ENCODE results near the gene ZFYVE28.

DNA sequence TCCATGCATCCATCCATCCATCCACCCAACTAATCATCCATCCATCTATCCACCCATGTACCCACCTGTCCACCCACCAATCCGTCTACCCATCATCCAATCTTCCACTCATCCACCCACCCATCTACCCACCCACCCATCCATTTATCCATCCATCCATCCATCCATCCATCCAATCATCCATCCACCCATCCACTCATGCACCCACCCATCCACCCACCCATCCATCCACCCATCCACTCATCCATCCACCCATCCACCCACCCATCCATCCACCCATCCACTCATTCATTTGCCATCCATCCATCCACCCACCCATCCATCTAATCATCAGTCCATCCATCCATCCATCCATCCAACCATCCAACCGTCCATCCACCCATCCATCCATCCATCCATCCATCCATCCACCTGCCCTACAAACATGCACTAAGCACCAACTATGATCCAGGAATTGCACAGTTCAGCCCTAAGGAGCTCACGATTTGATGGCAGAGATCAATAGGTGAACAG lies 135.2 kb downstream of the ZFYVE28 start:
- TF ChIP-seq CEBPB (IDR thresholded peaks at IDR 0.05; ENCODE audit: low read depth): no peak
- TF ChIP-seq EGR1 (IDR thresholded peaks at IDR 0.05; ENCODE audit: low read depth): no peak
- TF ChIP-seq, protein P1, sequence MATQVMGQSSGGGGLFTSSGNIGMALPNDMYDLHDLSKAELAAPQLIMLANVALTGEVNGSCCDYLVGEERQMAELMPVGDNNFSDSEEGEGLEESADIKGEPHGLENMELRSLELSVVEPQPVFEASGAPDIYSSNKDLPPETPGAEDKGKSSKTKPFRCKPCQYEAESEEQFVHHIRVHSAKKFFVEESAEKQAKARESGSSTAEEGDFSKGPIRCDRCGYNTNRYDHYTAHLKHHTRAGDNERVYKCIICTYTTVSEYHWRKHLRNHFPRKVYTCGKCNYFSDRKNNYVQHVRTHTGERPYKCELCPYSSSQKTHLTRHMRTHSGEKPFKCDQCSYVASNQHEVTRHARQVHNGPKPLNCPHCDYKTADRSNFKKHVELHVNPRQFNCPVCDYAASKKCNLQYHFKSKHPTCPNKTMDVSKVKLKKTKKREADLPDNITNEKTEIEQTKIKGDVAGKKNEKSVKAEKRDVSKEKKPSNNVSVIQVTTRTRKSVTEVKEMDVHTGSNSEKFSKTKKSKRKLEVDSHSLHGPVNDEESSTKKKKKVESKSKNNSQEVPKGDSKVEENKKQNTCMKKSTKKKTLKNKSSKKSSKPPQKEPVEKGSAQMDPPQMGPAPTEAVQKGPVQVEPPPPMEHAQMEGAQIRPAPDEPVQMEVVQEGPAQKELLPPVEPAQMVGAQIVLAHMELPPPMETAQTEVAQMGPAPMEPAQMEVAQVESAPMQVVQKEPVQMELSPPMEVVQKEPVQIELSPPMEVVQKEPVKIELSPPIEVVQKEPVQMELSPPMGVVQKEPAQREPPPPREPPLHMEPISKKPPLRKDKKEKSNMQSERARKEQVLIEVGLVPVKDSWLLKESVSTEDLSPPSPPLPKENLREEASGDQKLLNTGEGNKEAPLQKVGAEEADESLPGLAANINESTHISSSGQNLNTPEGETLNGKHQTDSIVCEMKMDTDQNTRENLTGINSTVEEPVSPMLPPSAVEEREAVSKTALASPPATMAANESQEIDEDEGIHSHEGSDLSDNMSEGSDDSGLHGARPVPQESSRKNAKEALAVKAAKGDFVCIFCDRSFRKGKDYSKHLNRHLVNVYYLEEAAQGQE (IDR thresholded peaks at IDR 0.05; ENCODE audit: low read depth): no peak
- no peak for TF ChIP-seq ELF1 (IDR thresholded peaks at IDR 0.05; ENCODE audit: borderline replicate concordance, low read depth)
- TF ChIP-seq CTCF (IDR thresholded peaks at IDR 0.05 in 2 of 3, conservative IDR thresholded peaks at IDR 0.05 in 1 of 3; ENCODE audit: borderline replicate concordance in 1 of 3, insufficient read depth in 1 of 3, low read depth in 2 of 3, low read length in 2 of 3): no peak
- no peak for TF ChIP-seq SP1 (IDR thresholded peaks at IDR 0.05; ENCODE audit: low read depth)
- TF ChIP-seq RAD21 (IDR thresholded peaks at IDR 0.05; ENCODE audit: low read depth): no peak
- TF ChIP-seq POLR2A (IDR thresholded peaks at IDR 0.05; ENCODE audit: borderline replicate concordance, extremely low read depth, insufficient read depth, insufficient read length): no peak
- no peak for TF ChIP-seq JUND (IDR thresholded peaks at IDR 0.05)
- no peak for TF ChIP-seq YY1 (IDR thresholded peaks at IDR 0.05; ENCODE audit: extremely low read depth, insufficient replicate concordance, low read depth, low read length)
- TF ChIP-seq EZH2 (IDR thresholded peaks at IDR 0.05): no peak

Measured in HCT116 (cell line).